T follicular helper cell (primary cell): ENCODE results near the gene S100A16.
"Not testable (repeated sequence)": the region's sequence is repeated elsewhere in the genome, so short reads cannot be mapped to it uniquely, and the experiment has no call there.

Experiments used
- DNase-seq: peaks from one replicate; pipeline ENCODE4 v3.0.0-alpha.2; 2020; ENCODE audit warnings: low read depth

The S100A16 gene

GRCh38 chr1:153586347-153586746, 26.6 kb downstream of the S100A16 start:
- no peak for DNase-seq

GRCh38 chr1:153585006-153585405, 27.9 kb downstream of the S100A16 start:
- no peak for DNase-seq

DNA sequence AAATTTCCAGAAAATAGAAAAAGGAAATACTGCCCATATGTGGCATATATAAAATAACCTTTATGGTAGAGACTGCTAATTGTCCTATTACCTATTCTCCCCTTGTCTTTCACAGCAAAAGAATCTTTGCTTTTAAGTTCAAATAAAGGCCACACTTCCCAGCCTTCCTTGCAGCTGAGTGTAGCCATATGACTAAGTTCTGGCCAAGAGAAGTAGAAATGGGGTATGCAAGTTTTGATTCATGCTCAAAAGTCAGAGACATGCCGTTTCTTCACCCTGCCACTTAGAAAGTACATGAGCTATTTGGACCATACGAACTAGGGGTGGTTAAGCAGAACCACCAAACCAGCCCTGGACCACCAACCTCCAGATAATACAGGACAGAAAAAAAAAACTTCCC, 29.0 kb downstream of the S100A16 start:
- no peak for DNase-seq

DNA sequence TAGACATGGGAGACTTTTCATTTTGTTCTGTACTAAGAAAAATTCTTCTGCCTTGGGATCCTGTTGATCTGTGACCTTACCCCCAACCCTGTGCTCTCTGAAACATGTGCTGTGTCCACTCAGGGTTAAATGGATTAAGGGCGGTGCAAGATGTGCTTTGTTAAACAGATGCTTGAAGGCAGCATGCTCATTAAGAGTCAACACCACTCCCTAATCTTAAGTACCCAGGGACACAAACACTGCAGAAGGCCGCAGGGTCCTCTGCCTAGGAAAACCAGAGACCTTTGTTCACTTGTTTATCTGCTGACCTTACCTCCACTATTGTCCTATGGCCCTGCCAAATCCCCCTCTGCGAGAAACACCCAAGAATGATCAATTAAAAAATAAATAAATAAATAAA, 29.4 kb downstream of the S100A16 start:
- not testable (repeated sequence) for DNase-seq

GRCh38 chr1:153582836-153583235, 30.1 kb downstream of the S100A16 start:
- not testable (repeated sequence) for DNase-seq

DNA sequence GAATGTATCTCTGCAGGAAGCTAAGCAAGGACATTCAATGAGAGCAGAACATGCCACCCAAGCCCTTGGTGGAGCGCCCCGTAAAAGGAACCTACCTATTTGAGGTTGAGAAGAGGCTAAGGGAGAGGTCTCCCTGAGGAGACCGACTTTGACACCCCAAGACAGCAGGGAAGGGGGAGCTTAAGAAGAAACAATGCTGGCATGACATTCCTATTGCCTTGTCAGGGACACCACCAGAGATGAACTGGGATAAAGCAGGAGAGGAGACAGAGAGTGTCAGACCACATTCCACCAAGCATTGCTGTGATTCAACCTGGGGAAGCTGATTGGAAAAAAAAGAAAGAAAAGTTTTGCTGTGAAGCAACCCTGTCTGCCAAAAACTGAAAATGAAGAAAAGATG, 34.0 kb downstream of the S100A16 start:
- DNase-seq = no peak

DNA sequence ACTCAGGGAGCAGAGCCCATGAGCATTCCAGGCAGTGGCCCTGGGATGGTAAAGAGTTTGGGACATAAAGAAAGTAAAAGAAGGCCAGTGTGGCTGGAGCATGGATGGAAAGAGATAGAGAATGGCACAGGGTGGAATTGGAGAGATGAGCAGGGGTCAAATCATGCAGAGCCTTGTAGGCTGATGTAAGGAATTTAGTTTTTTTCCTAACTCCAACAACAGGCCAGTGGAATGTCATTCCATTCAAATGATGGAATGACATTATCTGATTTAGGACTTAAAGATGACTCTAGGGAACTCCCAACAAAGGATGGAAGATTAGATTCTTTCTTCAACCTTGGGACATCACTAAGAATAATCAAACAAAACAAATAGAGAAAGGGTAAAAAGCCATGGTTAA, 34.4 kb downstream of the S100A16 start:
- no peak for DNase-seq

DNA sequence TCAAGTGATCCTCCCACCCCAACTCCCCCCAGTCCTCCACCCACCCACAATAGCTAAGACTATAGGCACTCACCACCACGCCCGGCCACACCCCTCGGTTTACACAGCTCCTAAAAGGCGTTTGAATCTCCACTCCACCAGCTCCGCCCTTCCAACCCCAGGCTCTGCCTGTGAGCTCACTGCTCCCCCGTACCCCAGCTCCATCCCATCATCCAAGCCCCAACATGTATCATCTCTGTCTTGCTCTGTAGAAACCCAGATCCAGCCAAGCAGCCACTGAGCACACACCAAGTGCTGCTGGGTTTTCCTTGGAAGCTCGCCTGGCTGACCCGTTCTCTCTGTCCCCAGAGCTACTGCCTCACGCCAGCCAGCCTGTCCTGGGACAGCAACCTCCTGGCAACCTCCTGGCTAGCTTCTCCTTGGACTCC, 35.3 kb downstream of the S100A16 start:
- no peak for DNase-seq

DNA sequence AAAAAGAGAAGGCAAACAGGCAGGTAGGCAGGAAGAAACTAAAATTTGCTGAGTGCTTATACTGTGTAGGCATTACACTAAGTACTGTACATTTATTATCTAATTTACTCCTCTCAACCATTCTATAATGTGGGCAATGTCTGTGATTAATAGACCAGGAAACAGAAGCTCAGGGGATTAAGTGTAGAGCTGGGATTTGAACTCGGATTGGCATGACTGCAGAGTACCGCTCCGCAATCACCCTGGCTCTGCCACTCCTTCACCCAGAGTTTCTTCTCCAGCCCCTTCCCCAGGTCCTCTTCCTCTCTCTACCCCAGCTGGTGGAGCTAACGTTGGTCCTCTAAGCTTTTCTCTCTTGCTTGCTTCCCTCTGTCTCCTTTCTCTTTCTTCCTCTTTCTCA, 35.8 kb downstream of the S100A16 start:
- DNase-seq = no peak

DNA sequence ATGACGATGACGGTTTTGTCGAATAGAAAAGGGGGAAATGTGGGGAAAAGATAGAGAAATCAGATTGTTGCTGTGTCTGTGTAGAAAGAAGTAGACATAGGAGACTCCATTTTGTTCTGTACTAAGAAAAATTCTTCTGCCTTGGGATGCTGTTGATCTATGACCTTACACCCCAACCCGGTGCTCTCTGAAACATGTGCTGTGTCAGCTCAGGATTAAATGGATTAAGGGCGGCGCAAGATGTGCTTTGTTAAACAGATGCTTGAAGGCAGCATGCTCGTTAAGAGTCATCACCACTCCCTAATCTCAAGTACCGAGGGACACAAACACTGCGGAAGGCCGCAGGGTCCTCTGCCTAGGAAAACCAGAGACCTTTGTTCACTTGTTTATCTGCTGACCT, 37.4 kb downstream of the S100A16 start:
- DNase-seq = not testable (repeated sequence)

- DNase-seq = not testable (repeated sequence)
Measured at GRCh38 chr1:153575081-153575491, 37.9 kb downstream of the S100A16 start.

DNA sequence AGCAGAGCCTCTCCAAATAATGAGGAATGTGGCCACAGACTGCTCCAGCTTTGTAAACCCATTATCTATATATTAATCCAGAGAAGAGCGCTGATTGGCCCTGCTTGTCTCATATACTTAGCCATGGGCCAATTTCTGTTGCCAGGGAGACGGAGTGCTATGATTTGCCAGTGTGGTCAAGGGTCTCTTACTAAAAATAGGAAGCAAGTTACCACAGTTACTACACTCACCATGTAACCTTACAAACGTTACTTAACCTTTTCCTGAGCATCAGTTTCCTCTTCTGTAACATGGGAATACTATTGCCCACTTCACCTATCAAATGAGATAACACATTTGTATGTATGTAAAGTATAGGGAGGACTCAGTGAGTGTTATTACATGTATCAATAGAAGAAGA, 39.6 kb downstream of the S100A16 start:
- no peak for DNase-seq

GRCh38 chr1:153572569-153573015, 40.3 kb downstream of the S100A16 start:
- DNase-seq = peak; percentile 24

DNA sequence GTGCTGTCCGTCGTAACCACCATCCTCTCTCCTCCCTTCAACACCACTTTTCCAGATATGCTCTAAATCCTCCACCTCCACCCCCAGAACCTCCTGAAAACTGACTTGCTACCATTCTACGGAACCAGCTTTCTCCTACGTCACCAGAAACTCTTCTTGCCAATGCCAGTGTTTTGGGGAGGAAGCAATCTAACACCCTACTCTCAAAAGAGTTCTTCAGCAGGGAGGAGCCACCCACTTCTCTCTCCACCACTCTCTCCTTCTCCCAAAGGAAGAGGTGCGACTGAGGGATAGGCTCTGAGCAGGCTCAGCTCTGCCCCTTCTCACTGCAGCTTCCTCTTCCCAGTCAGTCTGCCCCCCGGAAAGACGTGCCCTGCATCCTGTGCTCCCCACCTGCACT, 41.2 kb downstream of the S100A16 start:
- no peak for DNase-seq

DNA sequence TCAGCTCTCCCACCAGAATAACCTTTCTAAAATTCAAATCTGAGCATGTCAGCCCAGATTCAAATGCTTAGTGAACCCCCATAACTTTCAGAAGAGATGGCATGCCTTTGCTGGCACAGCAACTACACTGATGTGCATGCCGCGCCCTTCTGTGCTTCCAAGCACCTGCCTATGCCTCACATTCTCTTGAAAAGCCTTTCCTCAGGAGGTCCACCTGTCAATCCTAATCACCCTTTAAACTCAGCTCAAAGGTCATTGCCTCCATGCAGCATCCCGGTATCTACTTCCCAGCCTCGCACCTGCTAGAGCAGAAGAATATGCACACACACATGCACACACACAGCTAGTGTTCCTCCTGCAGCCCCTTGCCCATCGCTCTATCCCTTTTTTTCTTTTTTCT, 42.1 kb downstream of the S100A16 start:
- no peak for DNase-seq

DNA sequence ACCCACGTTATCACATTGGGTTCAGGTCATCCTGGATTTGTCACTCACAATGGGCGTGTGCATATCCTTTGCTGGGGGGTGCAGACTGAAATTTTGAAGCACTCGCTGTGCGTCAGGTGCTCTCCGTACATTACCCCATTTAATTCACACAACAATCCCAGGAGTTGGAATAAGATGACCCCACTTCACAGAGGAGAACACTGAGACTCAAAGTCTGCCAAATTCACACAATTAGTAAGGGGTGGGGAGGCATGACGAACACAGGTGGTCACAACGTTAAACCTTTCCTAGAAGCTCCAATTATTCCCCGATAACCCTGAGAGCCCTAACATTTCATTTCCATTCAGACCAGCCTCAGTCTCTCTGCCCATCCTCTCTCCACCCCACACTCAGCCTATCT, 43.5 kb downstream of the S100A16 start:
- no peak for DNase-seq

DNA sequence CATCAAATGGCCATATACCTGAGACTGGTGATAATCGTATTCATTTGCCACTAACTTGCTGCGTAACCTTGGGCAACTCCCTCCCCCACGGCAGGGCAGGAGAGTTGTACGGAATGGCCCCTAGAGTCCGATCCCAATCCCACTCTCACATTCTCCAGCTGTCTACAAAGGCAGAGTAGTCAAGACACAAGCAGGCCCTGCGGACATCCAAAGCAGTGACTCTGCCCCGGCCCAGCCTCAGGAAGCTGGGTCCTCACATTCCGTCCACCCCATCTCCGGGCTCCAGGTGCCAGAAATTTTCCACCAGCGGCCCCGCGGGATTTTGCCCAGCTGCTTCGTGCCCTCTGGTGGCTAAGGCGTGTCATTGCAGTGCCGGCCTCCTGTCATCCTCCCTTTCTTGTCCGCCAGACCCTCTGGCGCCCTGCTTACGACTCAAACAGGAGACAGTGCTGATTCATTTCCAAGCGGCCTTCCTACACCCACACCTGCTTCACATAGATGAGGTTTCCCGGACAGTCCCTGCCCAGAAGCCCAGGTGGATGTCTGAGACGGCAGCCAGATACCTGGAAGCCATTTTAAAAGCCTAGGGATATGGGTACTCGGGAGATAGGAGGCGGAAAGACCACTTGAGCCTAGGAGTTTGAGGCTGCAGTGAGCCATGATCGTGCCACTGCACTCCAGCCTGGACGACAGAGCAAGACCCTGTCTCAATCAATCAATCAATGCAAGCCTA, 44.4 kb downstream of the S100A16 start:
- DNase-seq = peak; percentile 65

GRCh38 chr1:153567621-153568366, 45.1 kb downstream of the S100A16 start:
- no peak for DNase-seq

GRCh38 chr1:153566414-153567371, 46.2 kb downstream of the S100A16 start:
- DNase-seq = peak; percentile 50

- DNase-seq = no peak
Measured at GRCh38 chr1:153565529-153566374, 47.2 kb downstream of the S100A16 start, which contains the start of gene S100A2. Gene S100A2 (minus strand): TSS chr1:153565844. CDS start chr1:153563877, 1,967 bp downstream.

GRCh38 chr1:153563991-153564390, 48.9 kb downstream of the S100A16 start:
- no peak for DNase-seq
